ENCODE data around the gene SLC35D2.

Gene SLC35D2

GRCh38 chr9:96399325-96399633 lies 15.8 kb upstream of the SLC35D2 start:
- TF ChIP-seq CTCF (IDR thresholded peaks at IDR 0.05; ENCODE audit: insufficient read depth, low read depth, low read length, missing control alignments), result no peak
- no peak for DNase-seq (ENCODE audit: low read depth)
- no peak overlapping the region for H3K4me3 ChIP-seq (ENCODE audit: low read length)

- DNase-seq (ENCODE audit: low read depth), result no peak
- H3K4me3 ChIP-seq (ENCODE audit: low read length), result no peak overlapping the region
- no peak for TF ChIP-seq CTCF (IDR thresholded peaks at IDR 0.05; ENCODE audit: insufficient read depth, low read depth, low read length, missing control alignments)
These were observed 15.2 kb upstream of the SLC35D2 start for GRCh38 chr9:96398582-96399324.

DNA sequence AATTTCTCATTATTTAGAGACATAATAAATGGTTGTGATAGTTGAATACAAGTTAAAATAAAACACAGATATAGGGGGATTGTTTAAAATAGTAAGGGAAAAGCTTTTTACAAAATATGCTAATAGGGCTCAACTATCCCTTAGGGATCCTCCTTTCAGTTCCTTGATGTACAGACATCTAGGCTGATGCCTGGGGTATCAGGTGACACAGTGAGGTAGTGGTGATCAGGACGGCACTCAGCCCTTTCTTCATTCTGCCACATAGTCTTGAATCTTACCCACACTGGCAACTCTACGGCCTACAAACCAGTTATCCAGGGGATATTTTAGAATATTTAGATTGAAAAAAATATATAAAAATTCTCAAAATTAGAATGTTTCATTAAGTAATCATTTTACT lies 12.5 kb upstream of the SLC35D2 start:
- no peak for TF ChIP-seq CTCF (IDR thresholded peaks at IDR 0.05; ENCODE audit: insufficient read depth, low read depth, low read length, missing control alignments)
- DNase-seq (ENCODE audit: low read depth), result no peak
- no peak overlapping the region for H3K4me3 ChIP-seq (ENCODE audit: low read length)

GRCh38 chr9:96394832-96395496 lies 11.5 kb upstream of the SLC35D2 start:
- TF ChIP-seq CTCF (IDR thresholded peaks at IDR 0.05; ENCODE audit: insufficient read depth, low read depth, low read length, missing control alignments), result no peak
- DNase-seq (ENCODE audit: low read depth), result no peak
- H3K4me3 ChIP-seq (ENCODE audit: low read length), result no peak overlapping the region

DNA sequence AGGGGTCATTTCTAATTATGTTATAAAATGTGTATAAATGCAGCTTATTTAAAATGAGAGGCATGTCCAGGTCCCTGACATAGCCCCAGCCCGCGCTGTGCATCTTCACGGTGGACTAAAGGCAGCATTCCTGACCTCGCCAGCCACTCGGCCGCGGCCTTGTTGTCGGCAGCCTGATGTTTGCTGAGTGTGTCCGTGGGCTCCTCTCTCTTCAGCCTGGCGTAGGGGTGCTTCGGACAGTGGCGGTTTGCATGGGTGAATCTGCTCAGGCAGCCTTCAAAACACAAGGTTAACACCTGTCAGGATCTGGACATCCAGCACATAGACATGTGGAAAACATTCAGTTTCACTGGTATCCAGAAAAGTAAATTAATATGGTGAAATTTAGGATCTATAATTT lies 8.8 kb upstream of the SLC35D2 start:
- no peak for DNase-seq (ENCODE audit: low read depth)
- H3K4me3 ChIP-seq (ENCODE audit: low read length), result no peak overlapping the region
- TF ChIP-seq CTCF (IDR thresholded peaks at IDR 0.05; ENCODE audit: insufficient read depth, low read depth, low read length, missing control alignments), result no peak

DNA sequence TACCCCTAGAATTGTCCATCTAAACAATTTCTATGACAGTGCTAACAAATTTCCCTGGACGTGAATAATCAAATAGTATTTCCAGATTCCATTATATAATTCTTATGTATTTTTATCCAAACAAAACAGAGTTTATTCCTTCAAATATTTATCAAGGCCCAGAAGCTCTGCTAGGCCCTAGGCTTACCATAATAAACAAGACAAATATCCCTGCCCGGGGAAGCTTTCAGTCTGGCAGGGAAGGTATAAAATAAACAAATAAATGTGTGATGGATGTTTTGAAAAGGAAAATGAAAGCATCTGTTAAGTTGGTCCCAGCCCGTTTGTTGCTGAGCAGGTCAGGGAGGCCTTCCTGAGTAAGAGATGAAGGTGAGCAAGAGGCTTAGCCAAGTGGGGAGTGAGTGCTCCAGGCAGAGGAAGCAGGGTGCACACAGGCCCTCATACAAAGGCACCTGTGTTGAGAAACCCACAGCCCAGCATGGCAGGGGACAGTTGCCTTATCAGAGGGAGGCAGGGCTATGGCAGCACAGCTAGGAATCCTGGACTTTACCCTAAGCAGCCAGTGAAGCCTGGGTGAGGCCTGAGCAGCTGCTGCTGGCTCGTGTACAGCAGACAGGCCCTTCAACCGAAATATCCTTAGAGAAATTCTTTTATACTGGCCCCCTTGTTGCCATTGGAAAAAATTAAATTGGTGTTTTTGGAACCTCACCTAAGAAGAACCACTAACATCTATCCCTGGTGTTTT lies 7.7 kb upstream of the SLC35D2 start:
- no peak for TF ChIP-seq CTCF (IDR thresholded peaks at IDR 0.05; ENCODE audit: insufficient read depth, low read depth, low read length, missing control alignments)
- H3K4me3 ChIP-seq (ENCODE audit: low read length), result no peak overlapping the region
- no peak for DNase-seq (ENCODE audit: low read depth)
